ENCODE results near the gene COL18A1.

GRCh38 chr21:45451091-45451740 lies 46.3 kb downstream of the COL18A1 start:
- no peak for TF ChIP-seq CTCF (optimal IDR thresholded peaks at IDR 0.05 in 1 of 3, IDR thresholded peaks at IDR 0.05 in 1 of 3, conservative IDR thresholded peaks at IDR 0.05 in 1 of 3; ENCODE audit: extremely low read depth in 1 of 3, insufficient read depth in 2 of 3, low read length in 3 of 3)
- TF ChIP-seq EZH2 (IDR thresholded peaks at IDR 0.05; ENCODE audit: low read length): no peak

All from keratinocyte (primary cell).